ENCODE data around the gene VAT1L.

Gene VAT1L

DNA sequence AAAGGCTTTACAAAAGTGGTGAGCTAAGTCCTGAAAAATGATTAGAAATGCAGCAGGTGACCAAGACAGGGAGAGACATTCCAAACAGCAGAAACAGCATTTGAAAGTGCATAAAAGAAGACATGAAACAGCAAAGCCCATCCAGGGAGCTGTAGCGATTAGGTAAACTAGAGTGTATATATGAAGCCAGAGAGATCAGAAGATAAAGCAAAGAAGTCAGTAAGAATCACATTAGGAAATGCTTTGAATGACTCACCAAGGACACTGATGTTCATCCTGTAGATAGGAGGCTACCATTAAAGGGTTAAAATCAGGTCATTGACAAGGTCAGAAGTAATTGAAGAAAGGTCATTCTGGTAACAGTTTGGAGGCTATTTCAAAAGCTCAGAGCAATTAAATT lies 27.6 kb upstream of the VAT1L start:
- in situ Hi-C loops (cut with HindIII; ENCODE audit: low pct_ligation_motif_present, low sequenced_read_pairs): no loop called here
- Histone ChIP-seq H3K4me3 (ENCODE audit: low read depth, low read length) (no peak overlapping the region), H3K27ac (no peak overlapping the region), H3K36me3 (replicated peaks) (no peaks in the 10 kb centered on the region), H3K27me3 (replicated peaks) (no peaks in the 10 kb centered on the region)
- DNase-seq: no peak
- TF ChIP-seq, protein P1, sequence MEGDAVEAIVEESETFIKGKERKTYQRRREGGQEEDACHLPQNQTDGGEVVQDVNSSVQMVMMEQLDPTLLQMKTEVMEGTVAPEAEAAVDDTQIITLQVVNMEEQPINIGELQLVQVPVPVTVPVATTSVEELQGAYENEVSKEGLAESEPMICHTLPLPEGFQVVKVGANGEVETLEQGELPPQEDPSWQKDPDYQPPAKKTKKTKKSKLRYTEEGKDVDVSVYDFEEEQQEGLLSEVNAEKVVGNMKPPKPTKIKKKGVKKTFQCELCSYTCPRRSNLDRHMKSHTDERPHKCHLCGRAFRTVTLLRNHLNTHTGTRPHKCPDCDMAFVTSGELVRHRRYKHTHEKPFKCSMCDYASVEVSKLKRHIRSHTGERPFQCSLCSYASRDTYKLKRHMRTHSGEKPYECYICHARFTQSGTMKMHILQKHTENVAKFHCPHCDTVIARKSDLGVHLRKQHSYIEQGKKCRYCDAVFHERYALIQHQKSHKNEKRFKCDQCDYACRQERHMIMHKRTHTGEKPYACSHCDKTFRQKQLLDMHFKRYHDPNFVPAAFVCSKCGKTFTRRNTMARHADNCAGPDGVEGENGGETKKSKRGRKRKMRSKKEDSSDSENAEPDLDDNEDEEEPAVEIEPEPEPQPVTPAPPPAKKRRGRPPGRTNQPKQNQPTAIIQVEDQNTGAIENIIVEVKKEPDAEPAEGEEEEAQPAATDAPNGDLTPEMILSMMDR (IDR thresholded peaks at IDR 0.05; ENCODE audit: low read depth, low read length, missing control alignments): no peak

DNA sequence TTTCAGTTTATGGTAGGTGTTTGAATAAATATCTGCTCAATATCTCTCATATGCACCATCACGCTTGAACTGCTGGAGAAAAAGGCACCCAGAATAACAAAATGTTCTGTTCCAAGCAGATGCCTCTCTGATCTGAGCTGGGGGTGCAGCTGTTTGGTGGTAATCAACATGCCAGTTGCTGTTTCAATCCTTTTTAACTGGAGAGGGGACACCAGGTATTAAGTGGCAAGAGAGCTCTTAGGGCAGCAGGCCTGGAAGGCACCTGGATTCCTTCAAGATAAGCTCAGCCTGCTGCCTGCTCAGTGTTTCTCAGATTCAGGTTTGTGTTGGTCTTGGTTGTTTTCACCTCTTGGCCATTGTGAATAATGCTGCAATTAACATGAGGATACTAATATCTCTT lies 27.2 kb upstream of the VAT1L start:
- no peak overlapping the region for H3K4me3 ChIP-seq (ENCODE audit: low read depth, low read length)
- no peak for DNase-seq
- H3K27me3 ChIP-seq (replicated peaks): no peaks in the 10 kb centered on the region
- H3K36me3 ChIP-seq (replicated peaks): no peaks in the 10 kb centered on the region
- H3K27ac ChIP-seq: no peak overlapping the region
- TF ChIP-seq, protein P1 (IDR thresholded peaks at IDR 0.05; ENCODE audit: low read depth, low read length, missing control alignments): no peak
- in situ Hi-C loops (cut with HindIII; ENCODE audit: low pct_ligation_motif_present, low sequenced_read_pairs): no loop called here

DNA sequence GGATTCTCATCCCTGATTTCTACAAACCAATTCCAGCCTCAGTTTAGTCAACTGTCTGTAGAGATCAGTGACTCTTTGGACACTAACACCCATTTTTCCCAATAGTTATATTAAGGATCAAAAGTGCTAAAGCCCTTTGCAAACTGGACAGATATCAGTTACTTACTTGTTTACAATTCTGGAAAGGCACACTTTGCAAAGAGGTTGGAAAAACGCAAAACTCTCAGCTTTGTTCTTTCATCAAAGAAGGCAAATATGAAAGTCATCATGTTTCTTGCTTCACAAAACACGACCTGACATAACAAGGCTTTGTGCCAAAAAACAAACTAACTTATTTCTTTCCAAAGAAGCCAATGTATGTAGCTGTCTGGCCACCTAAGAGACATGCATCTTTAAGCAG lies 26.1 kb upstream of the VAT1L start:
- TF ChIP-seq, protein P1 (IDR thresholded peaks at IDR 0.05; ENCODE audit: low read depth, low read length, missing control alignments): no peak
- no peak overlapping the region for H3K4me3 ChIP-seq (ENCODE audit: low read depth, low read length)
- no peaks in the 10 kb centered on the region for H3K27me3 ChIP-seq (replicated peaks)
- H3K36me3 ChIP-seq (replicated peaks): no peaks in the 10 kb centered on the region
- no peak overlapping the region for H3K27ac ChIP-seq
- DNase-seq: no peak
- in situ Hi-C loops (cut with HindIII; ENCODE audit: low pct_ligation_motif_present, low sequenced_read_pairs): no loop called here

DNA sequence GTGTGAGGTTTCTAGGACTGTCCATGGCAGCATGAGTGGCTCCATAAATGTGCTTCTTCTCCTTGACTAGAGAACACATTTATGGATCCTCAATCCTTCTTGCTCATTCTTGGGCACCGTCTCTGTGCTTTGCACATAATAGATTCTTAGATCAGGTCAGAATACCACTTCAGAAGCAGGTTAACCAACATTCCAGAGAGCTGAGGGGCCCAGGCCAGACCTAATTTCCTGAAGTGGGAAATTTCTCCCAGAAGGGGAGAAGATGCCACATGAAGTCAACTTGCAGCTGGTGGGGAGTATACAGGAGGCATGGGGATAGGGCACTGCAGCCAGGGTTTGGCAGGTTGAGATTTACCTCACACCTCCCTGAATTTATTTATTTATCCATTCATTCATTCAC lies 24.4 kb upstream of the VAT1L start:
- Histone ChIP-seq H3K27me3 (replicated peaks) (no peaks in the 10 kb centered on the region), H3K36me3 (replicated peaks) (no peaks in the 10 kb centered on the region), H3K4me3 (ENCODE audit: low read depth, low read length) (no peak overlapping the region), H3K27ac (no peak overlapping the region)
- TF ChIP-seq, protein P1 (IDR thresholded peaks at IDR 0.05; ENCODE audit: low read depth, low read length, missing control alignments): no peak
- DNase-seq: no peak
- in situ Hi-C loops (cut with HindIII; ENCODE audit: low pct_ligation_motif_present, low sequenced_read_pairs): no loop called here

DNA sequence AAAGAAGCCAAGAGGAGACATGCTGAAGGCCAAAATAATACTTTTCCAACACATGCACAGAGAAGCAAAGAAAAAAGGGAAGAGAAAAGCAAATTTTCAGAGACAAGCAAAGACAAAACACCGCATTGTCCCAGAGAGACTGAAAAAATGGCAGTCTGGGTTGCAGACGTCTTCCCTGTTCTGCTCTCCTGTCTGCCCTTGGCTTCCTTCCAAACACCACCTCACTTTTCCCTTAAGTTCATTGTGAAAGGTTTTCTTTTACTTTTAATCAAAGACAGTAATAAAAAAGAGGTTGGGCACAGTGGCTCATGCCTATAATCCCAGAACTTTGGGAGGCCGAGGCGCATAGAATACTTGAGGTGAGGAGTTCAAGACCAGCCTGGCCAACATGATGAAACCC lies 21.2 kb upstream of the VAT1L start:
- TF ChIP-seq, protein P1 (IDR thresholded peaks at IDR 0.05; ENCODE audit: low read depth, low read length, missing control alignments): no peak
- Histone ChIP-seq H3K36me3 (replicated peaks) (no peaks in the 10 kb centered on the region), H3K4me3 (ENCODE audit: low read depth, low read length) (no peak overlapping the region), H3K27me3 (replicated peaks) (no peaks in the 10 kb centered on the region), H3K27ac (no peak overlapping the region)
- no peak for DNase-seq
- in situ Hi-C loops (cut with HindIII; ENCODE audit: low pct_ligation_motif_present, low sequenced_read_pairs): no loop called here

DNA sequence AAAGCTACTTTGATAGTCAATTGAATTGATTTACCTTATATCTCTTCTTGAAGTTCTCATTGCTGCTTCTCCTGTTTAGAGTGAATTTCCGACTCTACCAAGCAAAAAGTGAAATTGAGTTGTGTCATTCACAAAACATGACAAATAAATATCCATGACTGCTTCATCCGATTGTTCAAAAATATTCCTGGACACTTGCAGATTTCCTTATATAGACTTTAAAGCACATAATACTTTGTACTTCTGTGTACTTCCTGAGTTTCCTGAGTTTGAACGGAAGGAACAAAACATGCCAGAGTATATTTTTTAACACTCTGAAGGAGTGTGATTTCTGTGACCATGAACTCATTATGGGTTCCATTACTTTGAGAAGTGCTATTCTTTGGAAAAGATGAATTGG lies 20.5 kb upstream of the VAT1L start:
- no peaks in the 10 kb centered on the region for H3K27me3 ChIP-seq (replicated peaks)
- no peaks in the 10 kb centered on the region for H3K36me3 ChIP-seq (replicated peaks)
- no peak for DNase-seq
- TF ChIP-seq, protein P1 (IDR thresholded peaks at IDR 0.05; ENCODE audit: low read depth, low read length, missing control alignments): no peak
- no peak overlapping the region for H3K27ac ChIP-seq
- H3K4me3 ChIP-seq (ENCODE audit: low read depth, low read length): no peak overlapping the region
- in situ Hi-C loops (cut with HindIII; ENCODE audit: low pct_ligation_motif_present, low sequenced_read_pairs): no loop called here

Data from brain microvascular endothelial cell (primary cell).